Activated CD8-positive, alpha-beta memory T cell treated with anti-CD3 and anti-CD28 coated beads for 36 hours (primary cell): Measurements from ENCODE around the gene CYP27C1. TPM values are rescaled to one million over a fixed set of nuclear protein-coding genes. Genes with fewer than 3 reads are reported as not detected.
"Not testable (repeated sequence)": the region's sequence is repeated elsewhere in the genome, so short reads cannot be mapped to it uniquely, and the experiment has no call there.

Experiments used
- CTCF ChIA-PET: fragments of 350-600 bp; sonication (Branson Sonifier 250); formaldehyde crosslinking; loops from one replicate; lab custom pipeline; 2021; ENCODE audit warnings: antibody characterized with exemption; lab: Charles Lee
- POLR2A ChIA-PET: fragments of 350-600 bp; sonication (Branson Sonifier 250); formaldehyde crosslinking; loops from one replicate; lab custom pipeline; 2021; ENCODE audit warnings: antibody characterized with exemption; lab: Charles Lee
- total RNA-seq, 2 experiments: library from RNA; stranded (reverse); gene quantifications; one replicate each; pipeline ENCODE4 v1.2.3, GENCODE V29; 2021

CYP27C1 gene
- total RNA-seq, 2 experiments from 2014 or later, result 0.08 TPM; not detected in 1

- ChIA-PET CTCF (interaction anchor here (1.1 kb wide), 1 partner anchor 8 kb away, joined by 3 read pairs; no protein-coding TSS in a partner anchor), POLR2A (no interaction called here)
Measured at GRCh38 chr2:127176371-127177311, 43.5 kb downstream of the CYP27C1 start.

- POLR2A ChIA-PET, result no interaction called here
- CTCF ChIA-PET, result interaction anchor here (1.1 kb wide), 1 partner anchor 9 kb away, joined by 3 read pairs; no protein-coding TSS in a partner anchor
Measured at GRCh38 chr2:127175751-127176354, 44.2 kb downstream of the CYP27C1 start.

GRCh38 chr2:127175041-127175721 lies 44.9 kb downstream of the CYP27C1 start:
- POLR2A ChIA-PET, result no interaction called here
- CTCF ChIA-PET, result interaction anchor here (0.6 to 1.1 kb wide), 2 partner anchors 10 to 17 kb away, joined by 3 to 4 read pairs; no protein-coding TSS in a partner anchor

GRCh38 chr2:127174640-127175039 lies 45.5 kb downstream of the CYP27C1 start:
- ChIA-PET POLR2A (no interaction called here), CTCF (interaction anchor here (0.6 kb wide), 1 partner anchor 16 kb away, joined by 4 read pairs; no protein-coding TSS in a partner anchor)

- POLR2A ChIA-PET, result no interaction called here
- CTCF ChIA-PET, result interaction anchor here (0.6 kb wide), 1 partner anchor 16 kb away, joined by 4 read pairs; no protein-coding TSS in a partner anchor
Measured at GRCh38 chr2:127174136-127174535, 46.0 kb downstream of the CYP27C1 start.

GRCh38 chr2:127173057-127173456 lies 47.0 kb downstream of the CYP27C1 start:
- CTCF ChIA-PET, result no interaction called here
- POLR2A ChIA-PET, result no interaction called here

GRCh38 chr2:127172306-127172705 lies 47.8 kb downstream of the CYP27C1 start:
- ChIA-PET CTCF (interaction anchor here (0.6 kb wide), 1 partner anchor 1629 kb away, joined by 6 read pairs; no protein-coding TSS in a partner anchor), POLR2A (interaction anchor here (0.6 kb wide), 1 partner anchor 106 kb away, joined by 3 read pairs; no protein-coding TSS in a partner anchor)

GRCh38 chr2:127170452-127171197 lies 49.5 kb downstream of the CYP27C1 start:
- ChIA-PET POLR2A (no interaction called here), CTCF (interaction anchor here (0.6 kb wide), 1 partner anchor 657 kb away, joined by 4 read pairs; no protein-coding TSS in a partner anchor)

- ChIA-PET POLR2A (no interaction called here), CTCF (no interaction called here)
Measured at GRCh38 chr2:127170021-127170420, 50.1 kb downstream of the CYP27C1 start.

GRCh38 chr2:127169066-127169660 lies 50.9 kb downstream of the CYP27C1 start:
- CTCF ChIA-PET, result no interaction called here
- POLR2A ChIA-PET, result no interaction called here

- ChIA-PET POLR2A (no interaction called here), CTCF (no interaction called here)
Measured at GRCh38 chr2:127166231-127166860, 53.8 kb downstream of the CYP27C1 start.

- ChIA-PET CTCF (no interaction called here), POLR2A (no interaction called here)
Measured at GRCh38 chr2:127165539-127165935, 54.6 kb downstream of the CYP27C1 start.

- ChIA-PET POLR2A (no interaction called here), CTCF (no interaction called here)
Measured at GRCh38 chr2:127164761-127165538, 55.1 kb downstream of the CYP27C1 start.

GRCh38 chr2:127163921-127164320 lies 56.2 kb downstream of the CYP27C1 start:
- POLR2A ChIA-PET, result no interaction called here
- CTCF ChIA-PET, result no interaction called here

- CTCF ChIA-PET, POLR2A ChIA-PET: not testable (repeated sequence)
Measured at GRCh38 chr2:127163090-127163406, 57.1 kb downstream of the CYP27C1 start.

- CTCF ChIA-PET, result no interaction called here
Measured at GRCh38 chr2:127162261-127163089, 57.6 kb downstream of the CYP27C1 start.

More at GRCh38 chr2:127162261-127163089, 57.6 kb downstream of the CYP27C1 start:
- POLR2A ChIA-PET, result no interaction called here
